ENCODE results near the gene CDS1.

The CDS1 gene

GRCh38 chr4:84574069-84574720 lies 8.7 kb upstream of the CDS1 start:
- no peak overlapping the region for H3K4me3 ChIP-seq (ENCODE audit: low read length)
- no peak overlapping the region for H3K9ac ChIP-seq (ENCODE audit: low read depth, low read length)
- no peaks in the 10 kb centered on the region for H3K27me3 ChIP-seq (ENCODE audit: insufficient read depth, low read length)
- H3K27ac ChIP-seq (ENCODE audit: low read length), result no peak overlapping the region
- no peaks in the 10 kb centered on the region for H3K9me3 ChIP-seq (ENCODE audit: insufficient read depth, low read depth, low read length)
- H3K4me1 ChIP-seq (ENCODE audit: insufficient read depth, low read length), result peaks cover 10% of the 10 kb centered on the region
- H3K36me3 ChIP-seq (ENCODE audit: insufficient read depth, low read depth, low read length), result no peaks in the 10 kb centered on the region

DNA sequence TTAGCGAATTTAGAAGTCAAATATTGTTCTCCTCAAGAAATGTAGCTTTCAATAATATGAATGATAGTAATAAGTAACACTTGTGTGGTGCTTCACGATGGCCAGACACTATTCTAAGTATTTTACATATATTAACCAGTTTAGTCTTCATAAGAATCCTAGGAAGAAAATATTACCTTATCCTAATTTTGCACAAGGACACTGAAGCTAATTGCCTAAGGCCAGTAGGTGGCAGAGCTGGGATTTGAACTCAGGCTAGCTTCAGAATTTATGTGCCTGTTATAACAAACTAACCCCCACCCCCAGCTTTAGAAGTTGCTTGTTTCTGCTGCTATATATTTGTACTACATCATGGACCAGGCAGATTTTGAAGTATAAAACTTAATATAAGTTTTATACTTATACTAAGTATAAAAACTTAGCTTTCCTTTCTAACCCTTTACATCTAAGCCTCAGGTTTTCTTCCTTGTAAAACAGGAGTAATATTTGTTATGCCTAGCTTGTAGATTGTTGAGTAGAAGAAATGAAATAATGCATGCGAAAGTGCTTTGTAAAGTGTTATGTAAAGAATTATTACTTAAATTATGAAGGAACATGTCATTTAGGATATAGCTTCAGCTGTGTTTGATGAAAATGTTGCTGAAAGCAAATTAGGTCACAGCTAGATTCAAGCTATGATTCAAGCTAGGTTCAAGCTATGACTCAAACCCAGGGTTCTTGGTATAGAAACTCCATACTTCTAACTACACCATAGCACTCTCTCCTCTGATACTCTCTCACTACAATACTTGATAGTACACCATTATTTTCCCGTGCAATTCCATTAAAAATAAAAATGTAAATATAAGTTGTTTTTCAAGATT lies 4.2 kb upstream of the CDS1 start:
- H3K27me3 ChIP-seq (ENCODE audit: insufficient read depth, low read length), result peaks cover 22% of the 10 kb centered on the region
- no peak overlapping the region; the same call in 1 of the 2 replicates for H3K9ac ChIP-seq (ENCODE audit: low read depth, low read length)
- H3K36me3 ChIP-seq (ENCODE audit: insufficient read depth, low read depth, low read length), result no peaks in the 10 kb centered on the region
- H3K4me1 ChIP-seq (ENCODE audit: insufficient read depth, low read length), result peaks cover 21% of the 10 kb centered on the region
- no peak overlapping the region for H3K27ac ChIP-seq (ENCODE audit: low read length)
- 0 out of 2 replicates have a peak overlapping the region, but pooled peaks have one; percentile 9 for H3K4me3 ChIP-seq (ENCODE audit: low read length)
- H3K9me3 ChIP-seq (ENCODE audit: insufficient read depth, low read depth, low read length), result no peaks in the 10 kb centered on the region

GRCh38 chr4:84579403-84579776 lies 3.5 kb upstream of the CDS1 start:
- no peaks in the 10 kb centered on the region for H3K9me3 ChIP-seq (ENCODE audit: insufficient read depth, low read depth, low read length)
- H3K27me3 ChIP-seq (ENCODE audit: insufficient read depth, low read length), result peaks cover 28% of the 10 kb centered on the region
- H3K4me1 ChIP-seq (ENCODE audit: insufficient read depth, low read length), result peaks cover 23% of the 10 kb centered on the region
- no peak overlapping the region for H3K4me3 ChIP-seq (ENCODE audit: low read length)
- H3K27ac ChIP-seq (ENCODE audit: low read length), result no peak overlapping the region
- H3K9ac ChIP-seq (ENCODE audit: low read depth, low read length), result no peak overlapping the region; the same call in 1 of the 2 replicates
- no peaks in the 10 kb centered on the region for H3K36me3 ChIP-seq (ENCODE audit: insufficient read depth, low read depth, low read length)

DNA sequence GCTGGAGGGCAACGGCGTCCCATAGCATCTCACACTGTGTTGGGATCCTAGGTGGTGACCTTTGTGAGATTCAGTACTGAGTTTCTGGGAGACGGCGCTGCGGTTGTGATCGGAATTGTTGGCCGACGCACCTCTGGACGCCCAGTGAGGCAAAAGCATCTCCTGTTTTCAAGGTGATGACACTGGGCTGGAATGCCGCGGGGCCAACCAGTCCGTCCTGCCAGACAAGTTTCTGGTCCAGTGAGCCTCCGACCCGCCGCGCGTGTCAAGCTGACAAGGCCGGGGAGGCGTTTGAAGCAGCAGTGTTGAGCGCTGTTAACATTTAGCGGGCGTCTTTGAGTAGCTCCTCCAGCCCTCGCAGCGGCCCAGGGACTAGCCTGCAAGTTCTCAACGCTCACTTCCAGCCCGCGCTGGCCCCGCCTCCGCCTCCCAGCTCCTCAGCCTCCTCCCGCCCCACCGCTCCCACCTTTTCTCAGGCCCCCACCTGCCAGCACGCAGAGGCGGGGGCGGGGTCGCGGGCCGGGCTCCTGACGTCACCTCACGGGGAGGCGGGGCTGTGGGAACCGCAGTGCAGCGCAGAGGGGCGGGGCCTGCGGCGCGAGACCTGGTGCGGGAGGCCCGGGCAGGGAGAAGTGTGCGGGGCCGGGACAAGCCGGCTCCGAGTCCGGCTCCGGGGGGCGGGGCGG lies 482 bp upstream of the CDS1 start:
- peak overlapping the region; percentile 42; the same call in 1 of the 2 replicates for H3K9ac ChIP-seq (ENCODE audit: low read depth, low read length)
- H3K4me3 ChIP-seq (ENCODE audit: low read length), result peak overlapping the region; percentile 94
- no peaks in the 10 kb centered on the region for H3K36me3 ChIP-seq (ENCODE audit: insufficient read depth, low read depth, low read length)
- H3K9me3 ChIP-seq (ENCODE audit: insufficient read depth, low read depth, low read length), result no peaks in the 10 kb centered on the region
- H3K27ac ChIP-seq (ENCODE audit: low read length), result no peak overlapping the region
- peaks cover 37% of the 10 kb centered on the region; the same call in 1 of the 2 replicates for H3K4me1 ChIP-seq (ENCODE audit: insufficient read depth, low read length)
- peaks cover 38% of the 10 kb centered on the region for H3K27me3 ChIP-seq (ENCODE audit: insufficient read depth, low read length)

DNA sequence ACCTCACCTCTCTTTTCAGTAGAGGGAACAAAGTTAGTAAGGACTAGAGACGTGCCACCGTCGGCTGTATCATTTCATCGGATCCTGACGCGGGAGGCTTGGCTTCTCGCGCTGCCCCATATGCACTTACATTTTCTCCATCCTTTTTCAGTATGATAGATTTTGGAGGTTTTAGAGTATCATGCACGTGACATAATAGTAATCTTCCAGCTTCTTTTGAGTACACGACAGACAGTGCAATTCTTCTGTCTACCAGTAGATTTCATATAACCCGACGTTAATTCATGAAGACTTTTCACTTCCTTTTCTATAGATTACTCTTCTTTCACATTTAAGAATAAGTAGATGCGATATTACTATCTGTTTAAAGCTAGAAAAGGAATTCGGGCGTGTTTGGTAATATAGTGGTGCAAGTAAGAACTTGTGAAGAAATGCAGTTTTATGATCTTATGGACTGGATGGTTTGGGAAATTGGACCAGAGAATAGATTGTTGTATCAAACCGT lies 1.0 kb downstream of the CDS1 start:
- peaks cover 38% of the 10 kb centered on the region for H3K27me3 ChIP-seq (ENCODE audit: insufficient read depth, low read length)
- peak overlapping the region; percentile 94 for H3K4me3 ChIP-seq (ENCODE audit: low read length)
- H3K4me1 ChIP-seq (ENCODE audit: insufficient read depth, low read length), result peaks cover 40% of the 10 kb centered on the region; the same call in 1 of the 2 replicates
- peak overlapping the region; percentile 73; the same call in 1 of the 2 replicates for H3K9ac ChIP-seq (ENCODE audit: low read depth, low read length)
- H3K36me3 ChIP-seq (ENCODE audit: insufficient read depth, low read depth, low read length), result peaks cover 6% of the 10 kb centered on the region
- H3K27ac ChIP-seq (ENCODE audit: low read length), result no peak overlapping the region
- H3K9me3 ChIP-seq (ENCODE audit: insufficient read depth, low read depth, low read length), result peaks cover 7% of the 10 kb centered on the region; the same call in 1 of the 2 replicates

DNA sequence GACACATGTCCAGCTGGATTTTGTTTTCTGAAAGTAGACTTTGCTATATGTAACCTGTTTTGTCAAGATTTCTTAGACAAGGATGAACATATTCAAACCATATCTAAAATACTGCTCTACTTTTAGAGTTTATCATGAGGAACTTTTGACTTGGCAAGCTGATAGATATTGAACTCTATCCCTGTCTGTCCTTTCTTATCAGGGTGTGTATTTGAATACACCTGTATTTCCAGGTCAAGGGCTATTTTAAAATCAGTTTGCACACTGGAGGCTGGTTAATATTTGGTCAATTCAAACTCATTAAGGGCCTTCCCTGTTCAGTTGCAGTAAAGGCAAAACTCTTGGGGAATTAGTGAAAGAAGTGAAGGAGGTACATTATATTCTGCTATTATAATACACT lies 2.3 kb downstream of the CDS1 start:
- peaks cover 6% of the 10 kb centered on the region for H3K36me3 ChIP-seq (ENCODE audit: insufficient read depth, low read depth, low read length)
- H3K9me3 ChIP-seq (ENCODE audit: insufficient read depth, low read depth, low read length), result peaks cover 10% of the 10 kb centered on the region; the same call in 1 of the 2 replicates
- peaks cover 35% of the 10 kb centered on the region; the same call in 1 of the 2 replicates for H3K4me1 ChIP-seq (ENCODE audit: insufficient read depth, low read length)
- H3K27me3 ChIP-seq (ENCODE audit: insufficient read depth, low read length), result peaks cover 38% of the 10 kb centered on the region
- no peak overlapping the region for H3K27ac ChIP-seq (ENCODE audit: low read length)
- H3K9ac ChIP-seq (ENCODE audit: low read depth, low read length), result no peak overlapping the region
- H3K4me3 ChIP-seq (ENCODE audit: low read length), result peak overlapping the region; percentile 94; the same call in 1 of the 2 replicates

DNA sequence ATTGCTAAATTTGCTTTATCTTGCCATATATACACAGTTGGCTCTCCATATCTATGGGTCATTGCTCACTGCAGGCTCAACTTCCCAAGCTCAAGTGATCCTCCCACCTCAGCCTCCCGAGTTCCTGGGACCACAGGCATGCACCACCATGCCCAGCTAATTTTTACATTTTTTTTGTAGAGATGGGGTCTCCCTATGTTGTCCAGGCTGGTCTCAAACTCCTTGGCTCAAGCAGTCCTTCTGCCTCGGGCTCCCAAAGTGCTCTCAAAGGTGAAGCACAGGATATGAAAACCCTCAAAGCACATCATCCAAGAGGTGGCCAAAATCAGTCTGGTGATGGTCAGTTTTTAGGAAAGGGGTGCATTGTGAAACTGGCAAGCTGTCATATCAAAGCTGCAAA lies 11.8 kb downstream of the CDS1 start:
- H3K27me3 ChIP-seq (ENCODE audit: insufficient read depth, low read length), result no peaks in the 10 kb centered on the region
- H3K27ac ChIP-seq (ENCODE audit: low read length), result no peak overlapping the region
- no peak overlapping the region for H3K4me3 ChIP-seq (ENCODE audit: low read length)
- peaks cover 24% of the 10 kb centered on the region for H3K4me1 ChIP-seq (ENCODE audit: insufficient read depth, low read length)
- no peak overlapping the region for H3K9ac ChIP-seq (ENCODE audit: low read depth, low read length)
- H3K9me3 ChIP-seq (ENCODE audit: insufficient read depth, low read depth, low read length), result no peaks in the 10 kb centered on the region
- H3K36me3 ChIP-seq (ENCODE audit: insufficient read depth, low read depth, low read length), result no peaks in the 10 kb centered on the region

DNA sequence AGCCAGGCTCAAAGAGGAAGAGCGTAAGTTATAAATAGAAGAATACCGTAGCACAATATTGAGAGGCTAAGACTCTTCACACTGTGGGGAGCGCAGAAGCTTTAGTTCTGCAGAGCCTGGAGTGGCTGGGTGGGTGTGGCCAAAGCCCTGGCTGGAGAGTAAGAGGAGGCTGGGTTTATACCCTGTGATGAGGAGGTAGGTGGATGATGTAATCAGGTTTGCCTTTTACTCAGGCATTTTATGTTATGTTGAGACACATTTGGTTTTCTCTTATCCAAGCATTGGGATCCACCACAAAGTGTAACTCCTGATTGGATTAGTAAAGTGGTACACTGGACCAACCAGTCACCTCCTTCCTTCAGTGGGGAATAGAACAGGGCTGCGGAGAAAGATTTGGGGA lies 13.9 kb downstream of the CDS1 start:
- H3K27ac ChIP-seq (ENCODE audit: low read length), result peak overlapping the region; percentile 35
- no peaks in the 10 kb centered on the region for H3K27me3 ChIP-seq (ENCODE audit: insufficient read depth, low read length)
- peak overlapping the region; percentile 47; the same call in 1 of the 2 replicates for H3K9ac ChIP-seq (ENCODE audit: low read depth, low read length)
- no peak overlapping the region for H3K4me3 ChIP-seq (ENCODE audit: low read length)
- no peaks in the 10 kb centered on the region for H3K36me3 ChIP-seq (ENCODE audit: insufficient read depth, low read depth, low read length)
- no peaks in the 10 kb centered on the region for H3K9me3 ChIP-seq (ENCODE audit: insufficient read depth, low read depth, low read length)
- peaks cover 13% of the 10 kb centered on the region for H3K4me1 ChIP-seq (ENCODE audit: insufficient read depth, low read length)

GRCh38 chr4:84597450-84597849 lies 14.5 kb downstream of the CDS1 start:
- Histone ChIP-seq H3K4me1 (ENCODE audit: insufficient read depth, low read length) (peaks cover 12% of the 10 kb centered on the region), H3K27ac (ENCODE audit: low read length) (no peak overlapping the region), H3K9ac (ENCODE audit: low read depth, low read length) (no peak overlapping the region; the same call in 1 of the 2 replicates), H3K4me3 (ENCODE audit: low read length) (no peak overlapping the region), H3K36me3 (ENCODE audit: insufficient read depth, low read depth, low read length) (no peaks in the 10 kb centered on the region), H3K27me3 (ENCODE audit: insufficient read depth, low read length) (no peaks in the 10 kb centered on the region), H3K9me3 (ENCODE audit: insufficient read depth, low read depth, low read length) (no peaks in the 10 kb centered on the region)

GRCh38 chr4:84606645-84607044 lies 23.7 kb downstream of the CDS1 start:
- H3K4me1 ChIP-seq (ENCODE audit: insufficient read depth, low read length), result no peaks in the 10 kb centered on the region
- H3K9ac ChIP-seq (ENCODE audit: low read depth, low read length), result no peak overlapping the region
- no peak overlapping the region for H3K4me3 ChIP-seq (ENCODE audit: low read length)

GRCh38 chr4:84611531-84611930 lies 28.6 kb downstream of the CDS1 start:
- H3K4me3 ChIP-seq (ENCODE audit: low read length), result no peak overlapping the region
- H3K4me1 ChIP-seq (ENCODE audit: insufficient read depth, low read length), result no peaks in the 10 kb centered on the region
- H3K9me3 ChIP-seq (ENCODE audit: insufficient read depth, low read depth, low read length), result no peaks in the 10 kb centered on the region
- no peak overlapping the region for H3K27ac ChIP-seq (ENCODE audit: low read length)
- peaks cover 35% of the 10 kb centered on the region for H3K36me3 ChIP-seq (ENCODE audit: insufficient read depth, low read depth, low read length)
- H3K9ac ChIP-seq (ENCODE audit: low read depth, low read length), result no peak overlapping the region
- H3K27me3 ChIP-seq (ENCODE audit: insufficient read depth, low read length), result no peaks in the 10 kb centered on the region

More at GRCh38 chr4:84606645-84607044, 23.7 kb downstream of the CDS1 start:
- Histone ChIP-seq H3K9me3 (ENCODE audit: insufficient read depth, low read depth, low read length) (no peaks in the 10 kb centered on the region), H3K27ac (ENCODE audit: low read length) (no peak overlapping the region), H3K27me3 (ENCODE audit: insufficient read depth, low read length) (no peaks in the 10 kb centered on the region), H3K36me3 (ENCODE audit: insufficient read depth, low read depth, low read length) (peaks cover 33% of the 10 kb centered on the region)
